Urinary bladder (tissue), 4 donors: ENCODE measurements around the gene GOLGA6C. TPM values are rescaled to one million over a fixed set of nuclear protein-coding genes. Genes with fewer than 3 reads are reported as not detected.
"Not testable (repeated sequence)": the region's sequence is repeated elsewhere in the genome, so short reads cannot be mapped to it uniquely, and the experiment has no call there.

ENCODE experiments used
- DNase-seq: peaks from one replicate; pipeline ENCODE4 v3.0.0-alpha.2; 2015; ENCODE audit errors: extremely low spot score
- H3K27ac ChIP-seq: one replicate; pipeline ENCODE4 v1.5.1; 2013; ENCODE audit warnings: low read depth, mild to moderate bottlenecking, moderate library complexity
- H3K36me3 ChIP-seq: one replicate; pipeline ENCODE4 v1.6.1; 2013; ENCODE audit warnings: mild to moderate bottlenecking, moderate library complexity; ENCODE audit not compliant: insufficient read depth
- H3K4me1 ChIP-seq: one replicate; pipeline ENCODE4 v1.6.1; 2013; ENCODE audit warnings: mild to moderate bottlenecking, moderate library complexity; ENCODE audit not compliant: insufficient read depth
- H3K4me3 ChIP-seq: one replicate; pipeline ENCODE4 v1.5.1; 2013; ENCODE audit warnings: low read depth, low read length
- WGBS: extraction: QIAGEN DNeasy Blood & Tissue Kit; methylation state at CpG from one replicate; pipeline ENCODE4 v1.1.7; 2013; 5-methylcytosine and 5-hydroxymethylcytosine counted together
- polyA plus RNA-seq: library from polyadenylated mRNA; stranded (reverse); fragments of 200-250 nt; gene quantifications from one replicate; pipeline ENCODE4 v1.2.3, GENCODE V29; 2013
- small RNA-seq: library from RNA; depleted of rRNA; stranded (forward); fragments of <200 nt; gene quantifications from one replicate; pipeline ENCODE3, GENCODE V24; 2014
- total RNA-seq: library from RNA; depleted of rRNA; stranded (reverse); fragments of >200 nt; gene quantifications from one replicate; pipeline ENCODE4 v1.2.3, GENCODE V29; 2014
- donor health status: healthy with polysubstance abuse.
- donor health status: healthy.

GOLGA6C gene
- total and polyA plus RNA-seq, 2 donors, result not detected

GRCh38 chr15:75302318-75302717 lies 44.2 kb downstream of the GOLGA6C start:
- Histone ChIP-seq H3K4me1 (no peaks in the 10 kb centered on the region), H3K4me3 (no peak overlapping the region), H3K27ac (no peak overlapping the region), H3K36me3 (no peaks in the 10 kb centered on the region)
- DNase-seq, result no peak
- WGBS, result 85% methylated on average over 9 of the region's 9 CpGs

GRCh38 chr15:75302753-75303152 lies 44.6 kb downstream of the GOLGA6C start:
- not testable (repeated sequence) for H3K4me3 ChIP-seq, H3K27ac ChIP-seq, DNase-seq, H3K36me3 ChIP-seq, H3K4me1 ChIP-seq
- 91% methylated on average over 4 of the region's 4 CpGs for WGBS

- H3K4me3 ChIP-seq, result no peak overlapping the region
Measured at GRCh38 chr15:75306188-75306587, 48.1 kb downstream of the GOLGA6C start.

GRCh38 chr15:75307778-75308390 lies 49.8 kb downstream of the GOLGA6C start:
- no peak overlapping the region for H3K27ac ChIP-seq
- no peak overlapping the region for H3K4me3 ChIP-seq
- 33% methylated on average over 15 of the region's 15 CpGs for WGBS
- no peak for DNase-seq
- H3K4me1 ChIP-seq, result no peaks in the 10 kb centered on the region
- H3K36me3 ChIP-seq, result no peaks in the 10 kb centered on the region

More at GRCh38 chr15:75306188-75306587, 48.1 kb downstream of the GOLGA6C start:
- no peak for DNase-seq
- Histone ChIP-seq H3K27ac (no peak overlapping the region), H3K36me3 (no peaks in the 10 kb centered on the region), H3K4me1 (no peaks in the 10 kb centered on the region)
- 59% methylated on average over 3 of the region's 3 CpGs for WGBS

GRCh38 chr15:75309711-75310110 lies 51.6 kb downstream of the GOLGA6C start:
- H3K36me3 ChIP-seq, result no peaks in the 10 kb centered on the region
- no peak for DNase-seq
- no peak overlapping the region for H3K27ac ChIP-seq
- no peaks in the 10 kb centered on the region for H3K4me1 ChIP-seq
- H3K4me3 ChIP-seq, result no peak overlapping the region

GRCh38 chr15:75312548-75312947 lies 54.4 kb downstream of the GOLGA6C start:
- DNase-seq, H3K4me1 ChIP-seq, H3K4me3 ChIP-seq, H3K27ac ChIP-seq, H3K36me3 ChIP-seq: not testable (repeated sequence)
- WGBS, result 94% methylated on average over 1 of the region's 1 CpG

- no peak for DNase-seq
- Histone ChIP-seq H3K27ac (no peak overlapping the region), H3K4me3 (no peak overlapping the region), H3K36me3 (no peaks in the 10 kb centered on the region), H3K4me1 (no peaks in the 10 kb centered on the region)
- WGBS, result 87% methylated on average over 13 of the region's 13 CpGs
Measured at GRCh38 chr15:75313116-75313845, 55.1 kb downstream of the GOLGA6C start.

GRCh38 chr15:75314552-75315290 lies 56.6 kb downstream of the GOLGA6C start:
- DNase-seq, result no peak
- 74% methylated on average over 5 of the region's 5 CpGs for WGBS
- H3K4me3 ChIP-seq, result no peak overlapping the region
- H3K36me3 ChIP-seq, result no peaks in the 10 kb centered on the region
- H3K27ac ChIP-seq, result no peak overlapping the region
- H3K4me1 ChIP-seq, result no peaks in the 10 kb centered on the region

- WGBS, result 80% methylated on average over 5 of the region's 5 CpGs
- not testable (repeated sequence) for DNase-seq, H3K27ac ChIP-seq, H3K36me3 ChIP-seq, H3K4me3 ChIP-seq, H3K4me1 ChIP-seq
Measured at GRCh38 chr15:75319231-75319897, 61.2 kb downstream of the GOLGA6C start.

Small RNAs within 50 kb of the gene (small RNA-seq; reads per million reads assigned to genes)
- gene AC068338.1 (not detected), gene RN7SL327P (not detected), gene RN7SL489P (not detected)

Other genes with a start within 250 kb of the GOLGA6C start
- 12.8 TPM for gene PPCDC, start 234.7 kb upstream of the GOLGA6C start, total RNA-seq
- 13.6 TPM for gene PPCDC, start 234.7 kb upstream of the GOLGA6C start, polyA plus RNA-seq
- gene C15orf39, start 56.5 kb upstream of the GOLGA6C start, total RNA-seq, result 4.3 TPM
- 26.4 TPM for gene C15orf39, start 56.5 kb upstream of the GOLGA6C start, polyA plus RNA-seq
- not detected for gene GOLGA6D, start 24.5 kb downstream of the GOLGA6C start, total RNA-seq
- not detected for gene GOLGA6D, start 24.5 kb downstream of the GOLGA6C start, polyA plus RNA-seq
- gene COMMD4, start 77.7 kb downstream of the GOLGA6C start, total RNA-seq, result 15.9 TPM
- 76.2 TPM for gene COMMD4, start 77.7 kb downstream of the GOLGA6C start, polyA plus RNA-seq
- 10.9 TPM for gene NEIL1, start 88.7 kb downstream of the GOLGA6C start, total RNA-seq
- gene NEIL1, start 88.7 kb downstream of the GOLGA6C start, polyA plus RNA-seq, result 21.3 TPM
- gene MAN2C1, start 110.3 kb downstream of the GOLGA6C start, total RNA-seq, result 78.2 TPM
- gene MAN2C1, start 110.3 kb downstream of the GOLGA6C start, polyA plus RNA-seq, result 113 TPM
- 50.3 TPM for gene SIN3A, start 193.4 kb downstream of the GOLGA6C start, total RNA-seq
- gene SIN3A, start 193.4 kb downstream of the GOLGA6C start, polyA plus RNA-seq, result 34.2 TPM